Parathyroid adenoma (tissue), 2 donors: ENCODE measurements around the gene SPATA24.
"Not testable (repeated sequence)": the region's sequence is repeated elsewhere in the genome, so short reads cannot be mapped to it uniquely, and the experiment has no call there.

Experiments
- H2AFZ ChIP-seq: fragments of 300-600 bp; sonication (generic); one replicate; pipeline ENCODE4 v1.7.0; 2017; ENCODE audit warnings: antibody characterized with exemption, mild to moderate bottlenecking
- H3K27ac ChIP-seq: fragments of 300-600 bp; sonication (generic); one replicate; pipeline ENCODE4 v1.7.0; 2017
- H3K27me3 ChIP-seq: fragments of 300-600 bp; sonication (generic); one replicate; pipeline ENCODE4 v1.7.0; 2017; ENCODE audit warnings: low read length; ENCODE audit not compliant: control insufficient read depth, insufficient read depth
- H3K36me3 ChIP-seq: fragments of 300-600 bp; sonication (generic); one replicate; pipeline ENCODE4 v1.7.0; 2017; ENCODE audit warnings: low read length; ENCODE audit not compliant: control insufficient read depth, insufficient read depth
- H3K4me1 ChIP-seq: fragments of 300-600 bp; sonication (generic); one replicate; pipeline ENCODE4 v1.7.0; 2017; ENCODE audit warnings: control low read depth
- H3K4me2 ChIP-seq: fragments of 300-600 bp; sonication (generic); one replicate; pipeline ENCODE4 v1.7.0; 2017; ENCODE audit warnings: low read length
- H3K4me3 ChIP-seq: fragments of 300-600 bp; sonication (generic); one replicate; pipeline ENCODE4 v1.7.0; 2017; ENCODE audit warnings: low read depth, low read length
- H3K79me2 ChIP-seq: fragments of 300-600 bp; sonication (generic); one replicate; pipeline ENCODE4 v1.7.0; 2017; ENCODE audit warnings: control low read depth
- H3K9ac ChIP-seq: fragments of 300-600 bp; sonication (generic); one replicate; pipeline ENCODE4 v1.7.0; 2017; ENCODE audit warnings: mild to moderate bottlenecking
- H3K9me3 ChIP-seq: fragments of 300-600 bp; sonication (generic); one replicate; pipeline ENCODE4 v1.7.0; 2017; ENCODE audit warnings: low read length; ENCODE audit not compliant: control insufficient read depth
- TF ChIP-seq, protein P1 (sequence below): fragments of 300-600 bp; sonication (generic); IDR thresholded peaks from one replicate; pipeline ENCODE4 v1.7.0; 2017; ENCODE audit warnings: antibody characterized with exemption, mild to moderate bottlenecking
- donor health status: primary hyperparathyroidism.

The SPATA24 gene

DNA sequence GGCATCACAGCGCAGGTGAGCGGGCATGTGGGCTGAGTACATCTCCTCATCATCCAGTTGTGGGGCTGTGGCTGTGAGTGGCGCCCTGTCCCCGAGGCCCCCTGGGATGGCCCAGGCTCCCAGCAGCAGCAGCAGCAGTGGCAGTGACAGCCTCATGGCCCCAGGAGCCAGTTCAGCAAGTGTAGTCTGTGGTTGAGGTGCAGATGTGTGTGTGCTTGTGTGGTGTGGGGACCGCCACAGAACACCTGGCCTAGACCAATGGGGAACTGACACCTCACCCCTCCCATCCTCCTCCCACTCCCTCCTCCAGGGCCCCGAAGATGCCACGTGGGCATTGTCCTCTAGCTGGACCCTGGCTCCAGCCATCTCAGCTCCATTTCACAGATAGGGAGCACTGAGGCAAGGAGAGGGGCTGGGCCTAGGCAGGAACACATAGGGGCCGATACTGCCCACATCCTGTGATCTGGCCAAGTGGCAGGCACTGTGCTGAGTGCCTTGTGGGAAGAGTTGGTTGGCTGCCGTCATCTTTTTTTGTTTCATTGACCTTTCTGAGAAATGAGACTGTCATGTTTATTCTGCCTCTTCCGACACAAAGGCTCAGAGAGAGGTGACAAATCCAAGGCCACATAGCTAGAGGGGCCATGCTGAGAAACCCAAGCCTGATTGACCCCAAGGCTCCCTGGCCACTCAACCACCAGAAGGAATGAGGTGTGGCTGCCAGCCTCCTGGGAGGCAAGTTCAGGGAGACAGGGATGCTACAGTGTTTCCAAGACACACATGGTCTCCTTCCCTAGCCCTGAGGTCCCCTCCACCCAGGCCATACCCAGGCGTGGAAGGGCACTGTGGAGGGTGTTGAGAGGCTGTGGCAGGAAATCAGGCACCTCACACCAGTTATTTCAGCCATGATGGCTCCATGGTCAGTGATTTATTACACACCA lies 13.9 kb downstream of the SPATA24 start, which contains the start of gene MZB1:
Gene MZB1 (minus strand): TSS at position 213 of the 938 bp plus-strand sequence. CDS start 57 bp downstream, at position 156.
- Histone ChIP-seq H3K4me3 (no peak within 1 kb of the TSS), H3K27me3 (no peaks in the 10 kb centered on the region), H2AFZ (no peak within 1 kb of the TSS), H3K27ac (no peak within 1 kb of the TSS), H3K79me2 (no peaks in the 10 kb centered on the region), H3K36me3 (no peaks in the 10 kb centered on the region), H3K4me2 (no peak within 1 kb of the TSS), H3K4me1 (peaks cover 7% of the 10 kb centered on the region), H3K9ac (no peak within 1 kb of the TSS), H3K9me3 (no peaks in the 10 kb centered on the region)
- TF ChIP-seq, protein P1, sequence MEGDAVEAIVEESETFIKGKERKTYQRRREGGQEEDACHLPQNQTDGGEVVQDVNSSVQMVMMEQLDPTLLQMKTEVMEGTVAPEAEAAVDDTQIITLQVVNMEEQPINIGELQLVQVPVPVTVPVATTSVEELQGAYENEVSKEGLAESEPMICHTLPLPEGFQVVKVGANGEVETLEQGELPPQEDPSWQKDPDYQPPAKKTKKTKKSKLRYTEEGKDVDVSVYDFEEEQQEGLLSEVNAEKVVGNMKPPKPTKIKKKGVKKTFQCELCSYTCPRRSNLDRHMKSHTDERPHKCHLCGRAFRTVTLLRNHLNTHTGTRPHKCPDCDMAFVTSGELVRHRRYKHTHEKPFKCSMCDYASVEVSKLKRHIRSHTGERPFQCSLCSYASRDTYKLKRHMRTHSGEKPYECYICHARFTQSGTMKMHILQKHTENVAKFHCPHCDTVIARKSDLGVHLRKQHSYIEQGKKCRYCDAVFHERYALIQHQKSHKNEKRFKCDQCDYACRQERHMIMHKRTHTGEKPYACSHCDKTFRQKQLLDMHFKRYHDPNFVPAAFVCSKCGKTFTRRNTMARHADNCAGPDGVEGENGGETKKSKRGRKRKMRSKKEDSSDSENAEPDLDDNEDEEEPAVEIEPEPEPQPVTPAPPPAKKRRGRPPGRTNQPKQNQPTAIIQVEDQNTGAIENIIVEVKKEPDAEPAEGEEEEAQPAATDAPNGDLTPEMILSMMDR: no peak

DNA sequence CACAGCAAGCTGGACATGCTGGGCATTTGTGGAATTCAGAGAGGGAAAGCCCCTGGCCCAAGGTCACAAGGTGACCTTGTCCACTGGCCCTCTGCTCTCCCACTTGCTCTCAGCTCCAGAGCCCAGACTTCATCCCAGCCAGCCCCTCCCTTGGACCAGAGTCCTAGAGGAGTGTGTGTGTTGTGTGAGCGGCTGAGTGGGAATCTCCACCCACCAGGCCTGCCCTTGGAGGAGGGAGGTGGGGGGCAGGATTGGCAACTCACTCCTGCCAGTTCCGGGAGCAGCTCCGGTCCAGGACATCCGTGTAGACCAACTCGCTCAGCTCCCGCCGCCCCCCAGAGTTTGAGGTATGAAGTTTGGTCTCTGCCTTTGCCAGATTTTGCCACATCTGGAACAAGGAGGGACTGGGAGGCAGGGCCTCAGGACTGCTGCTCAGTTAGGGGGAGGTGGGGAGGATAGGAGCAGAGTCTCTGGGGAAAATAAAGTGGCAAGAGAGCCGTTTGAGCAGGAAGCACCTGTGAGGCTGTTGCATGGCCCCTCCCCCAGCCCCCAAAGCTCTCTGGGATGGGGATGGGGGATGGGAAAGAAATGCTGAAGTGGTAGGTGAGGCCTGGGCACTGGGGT lies 15.6 kb downstream of the SPATA24 start:
- no peak overlapping the region for H3K27ac ChIP-seq
- no peaks in the 10 kb centered on the region for H3K9me3 ChIP-seq
- peak overlapping the region; percentile 14 for H2AFZ ChIP-seq
- TF ChIP-seq, protein P1: no peak
- no peak overlapping the region for H3K4me3 ChIP-seq
- H3K4me2 ChIP-seq: no peak overlapping the region
- H3K36me3 ChIP-seq: no peaks in the 10 kb centered on the region
- H3K79me2 ChIP-seq: no peaks in the 10 kb centered on the region
- no peak overlapping the region for H3K9ac ChIP-seq
- no peaks in the 10 kb centered on the region for H3K27me3 ChIP-seq
- peaks cover 10% of the 10 kb centered on the region for H3K4me1 ChIP-seq

DNA sequence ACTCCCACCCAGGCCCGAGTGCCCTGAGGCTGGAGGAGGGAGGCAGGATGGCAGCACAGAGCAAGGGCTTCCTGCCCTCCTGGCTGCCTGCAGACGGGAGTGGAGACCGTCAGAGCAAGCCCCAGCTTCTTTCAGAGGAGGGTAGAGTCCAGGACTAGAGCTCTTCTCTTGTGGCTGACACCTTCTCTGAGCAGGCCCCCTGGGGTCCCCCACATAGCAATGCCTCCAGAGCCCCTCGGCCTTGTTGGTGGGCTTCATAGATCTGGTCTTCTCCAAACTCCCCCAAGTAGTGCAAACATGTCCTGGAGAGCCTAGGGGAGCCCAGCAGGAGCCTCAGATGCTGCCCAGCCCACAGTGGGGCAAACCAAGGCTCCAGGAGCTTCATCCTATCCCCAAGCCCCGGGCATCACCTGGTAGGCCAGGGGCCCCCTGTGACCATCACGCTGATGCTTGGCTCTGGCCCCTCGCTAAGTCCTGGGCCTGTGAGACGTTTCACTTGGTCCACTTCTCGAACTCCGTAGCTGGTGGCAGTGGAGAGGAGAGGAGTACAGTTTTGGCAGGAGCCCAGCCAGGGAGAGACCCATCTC lies 16.2 kb downstream of the SPATA24 start:
- no peaks in the 10 kb centered on the region for H3K9me3 ChIP-seq
- H3K4me1 ChIP-seq: peaks cover 13% of the 10 kb centered on the region
- TF ChIP-seq, protein P1: no peak
- H3K79me2 ChIP-seq: no peaks in the 10 kb centered on the region
- H3K27ac ChIP-seq: no peak overlapping the region
- no peaks in the 10 kb centered on the region for H3K27me3 ChIP-seq
- no peak overlapping the region for H3K9ac ChIP-seq
- H3K4me2 ChIP-seq: no peak overlapping the region
- H3K4me3 ChIP-seq: no peak overlapping the region
- H3K36me3 ChIP-seq: no peaks in the 10 kb centered on the region
- H2AFZ ChIP-seq: no peak overlapping the region

DNA sequence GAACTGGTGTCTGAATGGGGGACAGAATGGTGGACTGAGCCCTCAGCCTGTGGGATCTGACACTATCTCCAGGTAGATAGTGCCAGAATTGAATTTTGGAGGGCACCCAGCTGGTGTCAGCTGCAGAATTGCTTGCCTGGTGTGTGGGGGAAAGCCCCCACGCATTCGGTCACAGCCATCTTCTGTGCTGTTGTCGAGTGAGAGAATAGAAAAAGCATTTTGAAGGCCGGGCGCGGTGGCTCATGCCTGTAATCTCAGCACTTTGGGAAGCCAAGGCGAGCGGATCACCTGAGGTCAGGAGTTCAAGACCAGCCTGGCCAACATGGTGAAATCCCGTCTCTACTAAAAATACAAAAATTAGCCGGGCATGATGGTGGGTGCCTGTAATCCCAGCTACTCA lies 16.9 kb downstream of the SPATA24 start:
- H3K27me3 ChIP-seq, H3K9ac ChIP-seq, H3K4me2 ChIP-seq, H3K4me3 ChIP-seq, H3K27ac ChIP-seq, H2AFZ ChIP-seq, H3K36me3 ChIP-seq, H3K9me3 ChIP-seq, H3K79me2 ChIP-seq: not testable (repeated sequence)
- peaks cover 20% of the 10 kb centered on the region for H3K4me1 ChIP-seq

DNA sequence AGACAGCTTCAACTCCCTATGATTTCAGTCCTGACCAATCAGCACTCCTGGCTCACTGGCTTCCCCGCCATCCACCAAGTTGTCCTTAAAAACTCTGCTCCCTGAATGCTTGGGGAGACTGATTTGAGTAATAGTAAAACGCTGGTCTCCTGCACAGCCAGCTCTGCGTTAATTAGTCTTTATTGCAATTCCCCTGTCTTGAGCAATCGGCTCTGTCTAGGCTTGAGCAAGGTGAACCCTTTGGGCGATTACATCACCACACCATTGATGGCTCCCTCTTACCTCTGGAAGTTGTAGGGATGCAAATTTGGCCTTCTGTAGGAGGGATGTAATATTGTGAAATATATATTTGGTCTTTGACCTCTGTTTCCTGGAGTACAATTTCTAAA lies 17.8 kb downstream of the SPATA24 start:
- TF ChIP-seq, protein P1: no peak
- Histone ChIP-seq H3K9me3 (no peaks in the 10 kb centered on the region), H3K36me3 (no peaks in the 10 kb centered on the region), H3K9ac (no peak overlapping the region), H2AFZ (no peak overlapping the region), H3K4me3 (no peak overlapping the region), H3K4me2 (no peak overlapping the region), H3K79me2 (no peaks in the 10 kb centered on the region), H3K27me3 (no peaks in the 10 kb centered on the region), H3K27ac (no peak overlapping the region), H3K4me1 (peaks cover 23% of the 10 kb centered on the region)
